Mucosa of gallbladder (tissue), 1 donor: ENCODE measurements around the gene KCNJ18. TPM values are rescaled to one million over a fixed set of nuclear protein-coding genes. Genes with fewer than 3 reads are reported as not detected.
"Not testable (repeated sequence)": the region's sequence is repeated elsewhere in the genome, so short reads cannot be mapped to it uniquely, and the experiment has no call there.

Experiments
- DNase-seq: peaks from one replicate; pipeline ENCODE4 v3.0.0-alpha.2; 2020; ENCODE audit warnings: low spot score
- total RNA-seq: library from RNA; stranded (reverse); gene quantifications from one replicate; pipeline ENCODE4 v1.2.1, GENCODE V29; 2021
- donor health status: DM: no; HTN: no; CAD: no.

Gene KCNJ18
- total RNA-seq, result not detected

DNA sequence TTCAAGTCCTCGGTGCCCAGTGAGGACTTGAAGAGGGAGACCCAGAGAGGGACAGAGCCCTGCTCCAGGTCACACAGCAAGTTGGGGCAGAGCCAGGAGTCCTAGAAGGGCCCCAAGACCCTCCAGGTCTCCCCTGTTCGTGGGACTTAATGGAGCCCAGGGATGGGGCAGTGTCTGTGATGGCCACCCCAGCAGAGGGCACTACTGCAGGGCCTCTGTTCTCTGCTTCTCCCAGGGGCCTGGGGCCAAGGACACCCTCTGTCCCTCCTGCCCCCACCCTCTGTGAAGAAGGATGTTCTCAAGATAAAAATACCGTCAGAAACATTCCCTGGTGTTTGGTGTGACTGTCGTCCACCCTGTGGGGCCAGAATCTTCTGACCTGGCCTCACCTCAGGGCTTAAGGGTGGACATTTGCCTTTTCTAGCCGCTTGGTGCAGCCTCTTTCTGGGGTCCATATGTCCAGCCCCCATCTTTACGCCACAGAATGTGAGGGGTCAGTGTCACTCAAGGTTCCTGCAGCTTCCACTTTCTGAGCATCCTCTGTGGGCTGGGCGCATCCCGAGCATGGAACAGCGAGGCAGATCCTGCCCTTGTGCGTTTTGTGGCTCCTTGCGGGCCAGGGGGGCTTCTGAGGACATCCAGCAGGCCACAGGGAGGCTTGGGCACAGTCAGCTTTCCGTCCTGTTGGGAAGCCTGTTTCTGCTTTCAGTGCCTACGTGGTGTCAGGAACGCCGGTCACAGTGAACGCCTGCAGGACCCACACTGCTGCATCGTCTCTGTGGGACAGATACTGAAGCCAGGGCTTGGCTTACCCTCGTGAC lies at the start of gene KCNJ18:
KCNJ18 (plus strand) TSS at position 641 of the 821 bp plus-strand sequence. CDS start 10,264 bp downstream, outside the sequence.
- not testable (repeated sequence) for DNase-seq

DNA sequence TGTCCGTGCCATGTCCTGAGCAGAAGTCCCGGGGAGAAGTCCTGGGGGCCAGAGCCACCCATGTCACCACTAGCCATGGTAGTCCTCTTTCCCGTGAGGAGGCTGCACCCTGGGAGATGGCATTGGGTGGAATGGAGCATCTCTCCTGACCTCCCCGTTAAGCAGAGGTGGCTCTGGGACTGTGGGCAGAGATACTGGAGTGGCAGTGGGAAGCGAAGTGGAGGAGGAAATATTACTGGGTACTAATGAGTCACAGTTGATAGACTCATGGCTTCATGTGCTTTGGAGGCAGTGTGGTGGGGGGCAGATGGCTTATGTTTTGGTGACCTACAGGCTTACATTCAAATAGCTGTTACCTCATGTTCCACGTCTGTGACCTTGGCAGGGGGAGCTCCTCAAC lies 44.2 kb upstream of the KCNJ18 start:
- DNase-seq, result not testable (repeated sequence)

DNA sequence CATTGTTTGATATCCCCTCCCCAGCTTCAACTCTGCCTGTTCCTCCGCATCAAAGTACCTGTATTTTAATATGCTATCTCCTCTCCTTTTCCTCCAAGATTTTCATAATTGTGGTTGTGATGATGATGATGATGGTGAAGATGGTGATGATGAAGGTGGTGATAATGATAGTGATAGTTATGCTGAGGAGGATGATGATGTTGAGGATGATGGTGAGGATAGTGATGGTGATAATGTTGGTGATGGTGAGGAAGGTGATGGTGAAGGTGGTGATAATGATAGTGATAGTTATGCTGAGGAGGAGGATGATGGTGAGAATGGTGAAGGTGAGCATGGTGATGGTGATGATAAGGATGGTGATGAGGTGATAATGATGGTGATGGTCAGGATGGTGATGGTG lies 42.3 kb upstream of the KCNJ18 start:
- DNase-seq, result not testable (repeated sequence)

DNA sequence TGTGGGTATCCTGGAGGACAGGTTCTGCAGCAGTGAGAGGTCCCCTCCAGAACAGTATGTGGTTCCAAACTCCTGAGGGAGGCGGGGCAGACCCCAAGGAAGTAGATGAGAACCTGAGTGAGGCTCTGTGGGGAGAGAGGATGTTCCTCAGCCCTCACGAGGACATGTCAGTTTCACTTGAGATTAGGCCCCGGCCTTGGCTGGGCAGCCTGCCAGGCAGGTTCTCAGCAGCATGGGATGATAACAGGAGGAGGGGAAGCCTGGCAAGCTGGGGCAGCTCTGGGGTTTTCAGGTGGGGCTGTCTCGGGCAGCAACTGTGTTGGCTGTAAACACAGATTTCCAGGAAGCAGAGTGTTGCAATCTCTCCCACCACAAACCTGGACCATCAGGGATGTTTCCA lies 40.3 kb upstream of the KCNJ18 start:
- DNase-seq, result not testable (repeated sequence)

DNA sequence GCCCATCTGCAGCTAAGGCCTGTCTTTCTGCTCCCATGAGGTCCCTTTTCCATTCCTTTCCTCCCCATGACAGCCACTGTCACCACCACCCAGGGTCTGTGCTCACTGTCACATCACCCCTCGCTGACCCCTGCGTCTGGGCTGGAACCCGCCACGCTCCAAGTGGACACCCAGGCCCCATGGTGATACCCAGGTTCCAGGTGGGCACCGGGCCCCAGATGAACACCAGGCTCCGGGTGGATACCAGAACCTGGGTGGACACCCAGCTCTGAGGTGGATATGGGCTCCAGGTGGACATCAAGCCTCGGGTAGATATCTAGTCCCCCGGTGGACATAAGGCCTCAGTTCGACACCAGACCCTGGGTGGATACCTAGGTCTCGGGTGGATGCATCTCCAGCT lies 39.1 kb upstream of the KCNJ18 start:
- DNase-seq, result not testable (repeated sequence)

DNA sequence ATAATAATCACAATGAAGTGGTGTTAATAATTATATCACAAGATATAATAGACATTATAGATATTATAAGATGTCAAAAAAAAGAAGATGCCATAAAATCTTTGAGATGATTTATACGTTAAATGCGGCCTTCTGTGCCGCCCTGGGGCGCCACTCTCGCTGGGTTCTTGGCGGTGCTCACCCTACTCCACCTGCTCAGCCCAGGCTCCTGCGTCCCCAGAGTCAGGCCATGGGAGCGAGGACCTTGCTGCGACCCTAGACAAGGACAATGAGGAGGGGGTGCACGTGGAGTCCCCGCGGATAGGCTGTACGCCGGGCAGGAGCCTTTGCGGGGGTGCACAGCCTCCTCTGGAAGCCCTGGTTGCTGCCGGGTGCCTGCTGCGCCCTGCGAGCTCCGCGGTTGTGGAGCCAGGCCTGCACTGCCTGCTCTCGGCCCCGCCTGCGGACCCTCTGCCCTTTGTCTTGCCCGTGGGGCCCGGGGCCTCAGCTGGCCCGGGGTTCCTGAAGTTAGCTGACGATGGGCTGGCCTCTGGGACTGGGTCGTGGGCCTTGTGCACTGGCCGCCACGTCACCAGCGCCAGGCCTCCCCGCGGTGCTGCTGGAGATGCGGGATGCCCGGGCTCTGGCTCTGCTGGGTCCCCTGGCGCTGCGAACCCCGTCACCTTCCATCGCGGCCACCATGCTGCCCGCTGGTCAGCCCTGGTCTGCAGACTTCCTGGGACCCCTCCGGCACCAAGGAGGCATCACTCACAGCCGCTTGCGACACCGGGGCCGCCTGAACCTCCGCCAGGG lies 35.6 kb upstream of the KCNJ18 start:
- not testable (repeated sequence) for DNase-seq

DNA sequence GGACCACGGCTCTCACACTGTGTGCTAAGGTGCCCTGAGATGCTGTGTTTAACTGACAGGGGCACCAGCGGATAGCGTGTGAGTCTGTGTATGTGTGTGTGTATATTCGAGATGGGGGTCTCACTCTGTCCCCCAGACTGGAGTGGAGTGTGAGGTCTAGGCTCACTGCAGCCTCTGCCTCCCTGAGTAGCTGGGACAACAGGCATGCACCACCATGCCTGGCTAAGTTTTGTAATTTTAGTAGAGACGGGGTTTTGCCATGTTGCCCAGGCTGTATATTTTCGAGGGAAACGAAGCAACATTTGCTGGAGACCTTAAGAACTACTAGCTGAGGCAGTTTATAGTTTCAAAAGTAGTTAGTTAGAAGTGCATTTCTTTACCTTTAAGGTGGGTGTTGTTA lies 32.7 kb upstream of the KCNJ18 start:
- DNase-seq, result not testable (repeated sequence)

DNA sequence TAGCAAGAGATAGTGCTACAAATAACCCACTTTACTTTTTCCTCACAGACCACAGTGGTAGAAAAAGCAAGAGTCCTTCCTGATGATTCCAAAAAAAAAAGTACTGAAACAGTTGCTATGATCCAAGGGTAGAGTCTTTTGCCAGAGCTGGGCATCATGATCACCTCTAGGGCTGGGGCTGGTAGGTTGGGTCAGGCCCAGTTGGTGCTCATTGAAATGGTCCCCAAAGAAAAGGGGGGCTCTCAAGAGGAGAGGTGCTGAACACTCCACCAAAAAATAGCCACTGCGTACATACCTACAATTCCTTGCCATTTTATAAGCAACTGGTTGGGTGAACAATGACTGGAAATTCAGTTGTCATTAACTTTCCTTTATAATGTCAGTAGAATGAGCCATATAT lies 30.9 kb upstream of the KCNJ18 start:
- not testable (repeated sequence) for DNase-seq

DNA sequence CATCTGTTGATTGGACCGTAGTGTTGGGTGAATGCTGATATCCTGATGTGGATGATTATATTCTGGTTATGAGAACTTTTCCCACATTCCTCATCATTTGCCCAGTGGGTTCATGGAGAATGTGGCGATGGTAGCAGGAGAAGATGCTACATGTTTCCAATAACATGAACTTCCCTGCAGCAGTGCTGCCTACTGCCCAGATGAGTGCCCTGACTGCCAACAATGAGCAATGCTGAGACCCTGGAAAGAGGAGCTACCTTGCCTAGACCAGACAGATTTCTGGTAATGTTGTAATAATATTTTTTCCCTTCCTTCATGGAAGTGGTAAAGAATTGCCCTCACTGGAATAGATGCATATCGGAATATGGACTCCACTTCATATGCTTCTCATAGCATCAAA lies 29.2 kb upstream of the KCNJ18 start:
- not testable (repeated sequence) for DNase-seq

DNA sequence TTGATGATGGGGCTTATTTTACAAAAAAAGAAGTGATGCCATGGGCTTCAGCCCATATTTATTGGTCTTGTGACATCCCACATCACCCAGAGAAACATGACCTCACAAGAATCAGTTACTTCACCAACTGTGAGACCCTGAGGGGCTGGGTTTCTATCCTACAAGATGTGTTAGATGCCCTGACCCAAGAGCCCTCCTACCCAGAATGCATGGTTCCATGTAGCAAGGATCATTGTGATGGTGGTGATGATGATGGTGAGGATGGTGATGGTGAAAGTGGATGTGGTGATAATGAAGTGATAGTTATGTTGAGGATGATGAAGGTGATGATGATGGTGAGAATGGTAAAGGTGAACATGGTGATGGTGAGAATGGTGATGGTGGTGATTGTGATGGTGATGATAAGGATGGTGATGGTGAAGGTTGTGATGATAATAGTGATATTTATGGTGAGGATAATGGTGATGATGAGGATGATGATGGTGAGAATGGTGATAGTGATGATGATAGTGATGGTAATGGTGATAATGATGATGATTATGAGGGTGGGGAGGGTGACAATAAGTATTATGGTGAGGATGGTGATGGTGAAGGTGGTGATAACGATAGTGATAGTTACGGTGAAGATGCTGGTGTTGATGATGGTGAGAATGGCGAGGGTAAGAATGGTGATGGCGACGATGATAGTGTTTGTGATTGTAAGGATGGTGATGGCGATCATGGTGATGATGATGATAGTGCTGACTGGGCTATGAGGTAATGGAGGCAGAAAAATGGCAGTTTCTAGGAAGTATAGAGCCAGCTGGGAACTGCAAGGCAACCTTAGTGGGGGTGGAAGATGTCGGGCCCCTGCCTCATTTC lies 28.5 kb upstream of the KCNJ18 start:
- DNase-seq, result not testable (repeated sequence)

DNA sequence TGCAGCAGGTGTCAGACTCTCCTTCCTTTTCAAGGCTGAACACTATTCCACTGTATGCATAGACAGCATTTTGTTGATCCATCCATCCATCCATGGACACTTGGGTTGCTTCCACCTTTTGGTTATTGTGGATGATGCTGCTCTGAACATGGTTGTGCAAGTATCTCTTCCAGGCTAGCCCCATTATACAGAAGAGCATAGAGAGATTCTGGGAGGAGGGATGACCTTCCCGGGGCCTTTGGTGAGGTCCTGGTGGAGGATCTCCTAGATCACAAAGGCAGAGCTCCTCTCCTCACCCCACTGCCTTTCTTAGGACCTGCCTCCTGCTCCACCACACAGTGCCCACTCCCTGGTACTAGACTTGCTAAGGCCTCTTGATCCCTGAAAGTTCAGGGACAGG lies 27.2 kb upstream of the KCNJ18 start:
- DNase-seq, result not testable (repeated sequence)

DNA sequence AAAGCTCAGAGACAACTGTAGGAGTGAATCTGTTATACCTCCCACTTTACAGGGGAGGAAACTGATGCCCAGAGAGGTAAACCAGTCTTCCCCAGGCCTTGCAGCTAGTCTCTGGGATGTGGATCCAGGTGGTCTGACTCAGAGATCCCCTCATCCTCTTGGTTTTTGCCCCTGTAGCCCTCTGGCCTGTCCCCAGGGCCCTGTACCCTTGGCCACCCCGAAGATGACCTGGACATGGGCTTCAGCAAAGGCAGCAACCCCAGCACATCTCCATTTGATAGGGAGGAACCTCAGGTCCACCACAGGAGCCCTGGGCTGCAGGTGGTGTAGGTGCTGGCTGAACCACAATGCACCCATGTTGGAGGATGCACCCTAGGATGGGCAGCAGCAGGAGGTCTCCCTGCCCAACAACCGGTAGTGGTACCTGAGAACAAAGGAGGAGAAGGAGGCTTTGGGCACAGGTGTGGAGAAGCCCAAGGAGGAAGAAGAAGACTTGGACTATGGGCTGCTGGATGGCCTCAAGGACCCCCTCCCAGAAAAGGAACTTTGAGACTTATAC lies 26.3 kb upstream of the KCNJ18 start:
- not testable (repeated sequence) for DNase-seq

DNA sequence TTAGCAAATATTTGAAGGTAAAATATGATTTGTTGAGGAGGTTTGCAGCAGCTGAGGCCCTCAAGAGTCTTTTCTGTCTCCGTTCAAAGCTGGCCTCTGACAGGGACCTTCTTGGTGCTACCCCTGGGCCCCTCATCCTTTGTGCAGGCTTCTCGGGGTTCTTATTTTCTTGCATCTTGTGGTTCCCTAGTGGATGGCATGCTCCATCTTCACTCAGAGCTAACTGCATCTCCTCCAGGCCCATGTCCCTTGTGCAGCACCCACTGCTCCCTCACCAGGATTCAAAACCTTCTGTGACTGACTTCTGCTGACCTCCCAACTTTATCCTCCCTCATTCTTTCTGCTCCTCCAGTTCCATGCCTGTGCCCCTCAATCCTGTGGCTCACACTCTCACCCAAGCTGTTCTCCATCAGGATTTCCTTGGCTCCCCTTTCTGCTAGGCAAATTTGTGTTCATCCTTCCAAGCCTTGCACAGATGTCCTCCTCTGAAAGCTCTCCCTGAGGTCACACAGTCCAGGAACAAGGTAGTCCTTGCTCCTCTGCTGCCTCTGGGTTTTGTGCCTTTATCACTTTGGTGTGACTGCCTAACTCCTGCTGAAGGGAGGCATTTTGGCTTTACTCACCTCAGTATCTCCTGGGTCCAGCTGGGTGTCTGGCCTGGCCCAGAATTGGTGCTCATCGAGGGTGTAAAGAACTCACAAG lies 25.5 kb upstream of the KCNJ18 start:
- not testable (repeated sequence) for DNase-seq

DNA sequence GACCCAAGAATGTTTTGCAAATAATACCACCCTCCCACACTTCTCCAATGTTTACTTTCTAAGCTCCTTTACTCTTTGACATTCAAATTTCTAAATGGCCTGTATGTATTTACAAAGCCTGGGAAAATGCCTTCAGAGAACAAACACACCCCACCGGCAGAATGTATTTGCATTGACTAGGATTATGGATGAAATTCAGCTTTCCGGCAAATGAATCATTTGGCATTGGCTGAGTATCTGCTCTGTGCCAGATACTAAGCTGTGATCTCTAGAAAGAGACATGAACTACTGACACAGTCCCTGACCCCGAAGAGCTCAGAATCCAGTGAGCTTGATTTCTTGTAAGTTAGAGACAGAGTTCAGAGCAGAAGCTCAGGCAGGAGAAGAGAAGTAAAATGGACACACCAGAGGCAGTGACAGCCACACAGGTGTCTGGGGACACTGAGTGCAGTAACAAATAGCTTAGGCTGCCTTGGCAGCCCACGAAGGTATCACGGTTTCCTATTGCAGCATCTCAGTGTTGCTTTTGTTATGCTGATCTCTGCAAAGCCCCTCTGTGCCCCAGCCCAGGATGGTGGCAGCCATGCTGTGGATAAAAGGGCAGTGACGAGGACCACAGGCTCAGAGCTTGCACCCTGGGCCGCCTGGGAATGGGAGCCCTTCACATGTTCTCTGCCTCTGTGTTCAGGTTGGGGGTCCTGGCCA lies 24.8 kb upstream of the KCNJ18 start:
- DNase-seq, result not testable (repeated sequence)

DNA sequence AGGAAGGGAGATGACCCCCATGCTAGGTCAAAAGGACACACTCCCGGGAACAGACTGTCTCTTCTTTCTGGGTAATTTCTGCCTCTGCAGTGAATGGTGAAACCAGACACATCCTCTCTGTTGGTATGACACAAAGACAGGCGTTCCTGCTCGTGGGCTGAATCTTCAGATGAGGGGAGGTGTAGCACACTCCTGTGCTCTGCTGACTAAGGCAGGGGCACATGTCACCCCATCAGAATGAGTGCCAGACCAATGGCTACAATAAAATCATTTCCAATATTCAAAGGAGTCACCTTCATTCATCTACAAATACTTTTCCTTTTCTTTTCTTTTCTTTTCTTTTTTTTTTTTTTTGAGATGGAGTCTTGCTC lies 24.2 kb upstream of the KCNJ18 start:
- not testable (repeated sequence) for DNase-seq

DNA sequence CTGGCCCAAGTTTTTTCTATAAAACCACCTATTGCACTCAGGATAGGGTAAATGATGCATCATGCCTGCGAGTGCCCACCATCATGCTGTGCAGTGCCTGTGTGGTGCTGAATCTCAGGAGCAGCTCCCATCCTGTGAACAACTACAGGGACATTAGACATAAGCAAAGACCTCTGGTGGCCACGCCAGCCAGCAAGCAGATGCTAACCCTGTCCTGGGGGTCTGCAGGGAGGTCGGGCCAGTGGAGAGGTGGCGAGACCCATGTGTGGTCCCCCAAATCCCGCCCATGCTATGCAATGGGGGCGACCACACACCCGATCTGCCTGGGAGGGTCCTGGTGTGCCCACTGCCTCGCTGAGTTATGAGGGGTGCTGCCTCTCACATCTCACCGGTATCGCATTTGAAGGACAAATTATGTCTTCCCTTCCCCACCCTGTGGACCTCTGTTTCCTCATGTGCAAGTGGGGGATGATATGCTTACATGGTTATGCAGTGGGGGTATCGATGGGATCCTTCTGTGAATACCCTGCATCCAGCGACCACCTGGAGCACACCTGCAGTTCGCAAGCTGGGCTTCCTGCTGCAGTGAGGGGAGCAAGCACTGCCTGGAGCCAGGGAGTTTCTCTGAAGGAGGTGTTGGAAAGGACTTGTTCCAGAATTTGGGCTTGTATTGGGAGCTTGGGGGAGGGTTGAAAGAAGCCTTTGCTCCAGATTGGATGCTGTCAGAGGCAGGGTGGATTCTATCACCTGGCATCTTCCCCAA lies 23.4 kb upstream of the KCNJ18 start:
- peak; percentile 3 for DNase-seq

DNA sequence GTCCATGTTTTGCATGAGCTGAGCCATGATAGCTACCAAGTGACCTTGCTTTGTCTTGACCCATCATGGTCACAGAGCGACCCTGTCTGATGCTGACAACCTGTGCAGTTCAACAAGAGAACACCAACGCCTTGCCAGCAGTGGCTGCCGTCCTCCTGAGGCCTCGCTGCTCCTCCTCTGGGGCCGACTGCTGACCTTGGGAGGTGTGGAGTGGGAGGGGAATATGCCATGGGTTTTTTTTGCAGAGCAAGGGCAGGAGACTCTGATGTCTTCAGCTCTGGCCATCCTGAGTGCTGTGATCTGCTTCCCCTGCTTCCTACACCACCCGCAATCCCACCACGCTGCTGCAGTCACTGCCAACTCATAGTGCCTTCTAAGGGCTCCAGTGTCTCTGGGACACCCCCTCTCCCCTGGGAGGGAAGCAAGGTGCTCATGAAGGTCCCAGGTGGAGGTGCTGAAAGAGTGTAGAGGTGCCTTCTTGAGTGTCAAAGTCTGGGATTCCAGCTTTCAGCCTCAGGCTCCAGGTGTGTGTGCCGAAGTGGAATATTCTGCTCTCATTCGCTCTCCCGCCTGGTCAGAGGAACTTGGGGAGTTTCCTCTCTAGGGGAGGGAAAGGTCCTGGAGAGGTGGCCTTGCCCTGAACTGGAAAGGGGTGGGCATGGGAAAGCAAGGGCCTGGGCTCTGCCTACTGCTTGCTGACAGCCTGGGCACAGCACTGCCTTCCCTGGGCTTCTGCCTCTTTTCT lies 22.5 kb upstream of the KCNJ18 start:
- peak; percentile 6 for DNase-seq

DNA sequence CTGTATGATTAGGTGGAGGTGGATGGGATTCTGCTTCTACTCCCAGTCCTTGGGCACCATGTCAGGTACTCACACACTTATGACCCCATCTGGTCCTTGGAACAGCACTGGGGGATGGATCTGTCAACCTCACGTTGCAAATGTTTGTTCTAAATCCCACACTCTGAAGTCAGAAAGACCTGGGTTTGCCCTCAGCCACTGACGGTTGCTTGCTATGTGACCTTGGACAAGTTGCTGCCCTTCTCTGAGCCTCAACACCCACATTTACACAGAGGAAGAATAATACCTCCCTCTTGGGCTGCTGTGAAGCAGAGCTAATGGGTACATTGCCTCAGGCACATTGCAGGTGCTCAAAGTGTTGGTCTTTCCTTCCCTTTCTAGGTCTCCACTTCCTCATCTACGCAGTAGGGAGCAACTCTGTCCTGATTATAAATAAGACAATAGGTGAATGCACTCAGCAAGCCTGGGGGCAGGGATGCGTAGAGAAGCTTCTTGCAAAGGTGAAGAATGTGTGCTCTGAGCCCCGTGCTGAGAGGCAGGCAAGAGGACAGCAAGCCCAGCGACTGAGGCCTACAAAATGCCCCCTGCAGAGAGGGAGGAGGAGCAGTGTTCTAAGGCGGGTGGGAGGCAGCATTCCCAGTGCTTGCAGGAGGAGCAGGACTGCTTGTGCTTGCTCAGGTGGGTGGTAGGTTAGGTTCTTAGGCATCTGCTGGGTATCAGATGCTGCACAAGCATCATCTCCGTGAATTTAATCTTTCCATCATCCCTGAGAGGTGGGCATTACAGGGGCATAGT lies 21.8 kb upstream of the KCNJ18 start:
- DNase-seq, result not testable (repeated sequence)
